Liver (tissue), 9 donors: ENCODE measurements around the gene TUBA3D. TPM values are rescaled to one million over a fixed set of nuclear protein-coding genes. Genes with fewer than 3 reads are reported as not detected.
"Not testable (repeated sequence)": the region's sequence is repeated elsewhere in the genome, so short reads cannot be mapped to it uniquely, and the experiment has no call there.

Source experiments
- DNase-seq: peaks from one replicate; pipeline ENCODE4 v3.0.0-alpha.2; 2017; ENCODE audit warnings: low spot score
- H3K27ac ChIP-seq, 2 donors: one replicate each; pipeline ENCODE4 v1.7.0; 2013; ENCODE audit warnings: inconsistent platforms in 2 of 2, low read length in 2 of 2, control low read depth in 1 of 2, low read depth in 1 of 2, mild to moderate bottlenecking in 1 of 2
- H3K27me3 ChIP-seq, 4 donors: one replicate each; pipeline versions ENCODE4 v1.6.1 to v1.7.0; 2013; ENCODE audit warnings: low read length in 3 of 4, inconsistent platforms in 1 of 4, mild to moderate bottlenecking in 1 of 4, moderate library complexity in 1 of 4; ENCODE audit not compliant: control insufficient read depth in 4 of 4, insufficient read depth in 4 of 4
- H3K36me3 ChIP-seq, 4 donors: one replicate each; pipeline versions ENCODE4 v1.6.1 to v1.7.0; 2013; ENCODE audit warnings: low read length in 3 of 4, mild to moderate bottlenecking in 3 of 4, low read depth in 1 of 4, moderate library complexity in 1 of 4; ENCODE audit not compliant: control insufficient read depth in 4 of 4, insufficient read depth in 3 of 4
- H3K4me1 ChIP-seq, 4 donors: one replicate each; pipeline versions ENCODE4 v1.6.1 to v1.7.0; 2013; ENCODE audit warnings: low read length in 3 of 4, mild to moderate bottlenecking in 3 of 4, moderate library complexity in 1 of 4; ENCODE audit not compliant: control insufficient read depth in 4 of 4, insufficient read depth in 4 of 4
- H3K4me3 ChIP-seq, 3 donors: one replicate each; pipeline versions ENCODE4 v1.6.1 to v1.7.0; 2013; ENCODE audit warnings: low read length in 3 of 3, control low read depth in 1 of 3, low read depth in 1 of 3, mild to moderate bottlenecking in 1 of 3
- H3K9ac ChIP-seq, 2 donors: one replicate each; pipeline ENCODE4 v1.7.0; 2013; ENCODE audit warnings: low read length in 2 of 2, mild to moderate bottlenecking in 2 of 2, moderate library complexity in 2 of 2, control low read depth in 1 of 2, low read depth in 1 of 2
- H3K9me3 ChIP-seq, 4 donors: one replicate each; pipeline versions ENCODE4 v1.6.1 to v1.7.0; 2013; ENCODE audit warnings: low read length in 3 of 4; ENCODE audit not compliant: control insufficient read depth in 4 of 4
- EGR1 ChIP-seq, 2 donors: IDR thresholded peaks; 2 replicates each; pipeline ENCODE4 v1.6.1; 2016 to 2018; ENCODE audit warnings: antibody characterized with exemption in 2 of 2, low read depth in 2 of 2
- FOXA1 ChIP-seq: IDR thresholded peaks from 2 replicates; pipeline ENCODE4 v1.6.1; 2016; ENCODE audit warnings: antibody characterized with exemption
- FOXA2 ChIP-seq: IDR thresholded peaks from 2 replicates; pipeline ENCODE4 v1.6.1; 2016; ENCODE audit warnings: antibody characterized with exemption
- GABPA ChIP-seq, 2 donors: IDR thresholded peaks in 1 of 2; conservative IDR thresholded peaks in 1 of 2; 2 replicates each; pipeline ENCODE4 v1.6.1; 2016; ENCODE audit warnings: antibody characterized with exemption in 2 of 2, mild to moderate bottlenecking in 1 of 2, moderate library complexity in 1 of 2
- HNF4A ChIP-seq, 2 donors: conservative IDR thresholded peaks; 2 replicates each; pipeline ENCODE4 v1.6.1; 2016; ENCODE audit warnings: antibody characterized with exemption in 2 of 2, mild to moderate bottlenecking in 2 of 2
- HNF4G ChIP-seq: IDR thresholded peaks from 2 replicates; pipeline ENCODE4 v1.6.1; 2016; ENCODE audit warnings: antibody characterized with exemption
- JUND ChIP-seq, 2 donors: IDR thresholded peaks; 2 replicates each; pipeline ENCODE4 v1.6.1; 2016; ENCODE audit warnings: antibody characterized with exemption in 2 of 2
- NR2F2 ChIP-seq: IDR thresholded peaks from 2 replicates; pipeline ENCODE4 v1.6.1; 2016; ENCODE audit warnings: antibody characterized with exemption
- RAD21 ChIP-seq, 2 donors: IDR thresholded peaks; 2 replicates each; pipeline ENCODE4 v1.6.1; 2016; ENCODE audit warnings: antibody characterized with exemption in 2 of 2, mild to moderate bottlenecking in 2 of 2
- RXRA ChIP-seq, 2 donors: IDR thresholded peaks; 2 replicates each; pipeline ENCODE4 v1.6.1; 2017 to 2018; ENCODE audit warnings: antibody characterized with exemption in 2 of 2, mild to moderate bottlenecking in 1 of 2
- SP1 ChIP-seq: IDR thresholded peaks from 2 replicates; pipeline ENCODE4 v1.6.1; 2018; ENCODE audit warnings: antibody characterized with exemption, mild to moderate bottlenecking
- TAF1 ChIP-seq: conservative IDR thresholded peaks from 2 replicates; pipeline ENCODE4 v1.6.1; 2016; ENCODE audit warnings: antibody characterized with exemption, mild to moderate bottlenecking
- YY1 ChIP-seq: IDR thresholded peaks from 2 replicates; pipeline ENCODE4 v1.6.1; 2016; ENCODE audit warnings: antibody characterized with exemption, mild to moderate bottlenecking
- WGBS: extraction: QIAGEN DNeasy Blood & Tissue Kit; methylation state at CpG from one replicate; pipeline ENCODE4 v1.1.7; 2013; 5-methylcytosine and 5-hydroxymethylcytosine counted together
- polyA plus RNA-seq, 2 donors: library from polyadenylated mRNA; stranded (reverse) in 1 of 2; unstranded in 1 of 2; fragments of 200-250 nt in 1 of 2; fragments of >200 nt in 1 of 2; fragmentation: Nextera tagmentation in 1 of 2; extraction: Ambion mirVana in 1 of 2; gene quantifications; one replicate each; pipeline versions ENCODE4 v1.2.1 to v1.2.3, GENCODE V29; 2013 to 2015
- total RNA-seq, 2 donors: library from RNA; depleted of rRNA; stranded (reverse); fragments of >200 nt; gene quantifications; one replicate each; pipeline ENCODE4 v1.2.3, GENCODE V29; 2014
- TF ChIP-seq, protein P1 (sequence below): fragments of 150-350 bp; IDR thresholded peaks from 2 replicates; pipeline ENCODE4 v1.5.1; 2017; ENCODE audit warnings: improper control_type of control experiment, low read depth, low read length; ENCODE audit not compliant: missing input control
- TF ChIP-seq, protein P2 (sequence below): IDR thresholded peaks from 2 replicates; pipeline ENCODE4 v1.6.1; 2016; ENCODE audit warnings: antibody characterized with exemption
- TF ChIP-seq, protein P3 (sequence below): IDR thresholded peaks from 2 replicates; pipeline ENCODE4 v1.6.1; 2016; ENCODE audit warnings: antibody characterized with exemption
- TF ChIP-seq, protein P4 (sequence below): IDR thresholded peaks from 2 replicates; pipeline ENCODE4 v1.6.1; 2016; ENCODE audit warnings: antibody characterized with exemption, mild to moderate bottlenecking
- TF ChIP-seq, protein P5 (sequence below): IDR thresholded peaks from 2 replicates; pipeline ENCODE4 v1.6.1; 2016; ENCODE audit warnings: antibody characterized with exemption
- donor health status: healthy.
- donor health status: healthy.
- donor health status: healthy.
- donor health status: healthy.
- donor health status: healthy.

Gene TUBA3D
- total and polyA plus RNA-seq, 4 donors: 0.08 to 0.15 (median 0.13) TPM

DNA sequence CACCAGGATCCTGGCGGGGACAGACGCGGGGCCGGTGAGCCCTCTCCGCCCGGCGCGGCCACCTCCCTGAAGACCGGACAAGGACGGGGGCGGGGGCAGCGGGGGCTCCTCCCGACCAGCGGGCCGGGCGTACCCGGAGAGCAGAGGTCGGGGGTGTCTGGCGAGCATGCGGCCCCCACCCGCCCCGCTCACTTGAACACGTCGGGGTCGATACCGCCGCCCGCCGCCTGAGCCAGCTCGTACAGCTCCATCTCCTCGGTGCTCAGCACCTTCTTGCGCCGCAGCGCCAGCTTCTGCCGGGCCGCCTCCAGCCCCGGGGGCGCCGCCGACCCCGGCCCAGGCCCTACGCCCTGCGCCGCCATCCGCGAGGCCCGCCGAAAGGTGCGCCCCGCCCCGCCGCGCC, 16.1 kb downstream of the TUBA3D start, which contains the start of gene MZT2A:
TSS of gene MZT2A (minus strand) at position 383 of the 403 bp plus-strand sequence. CDS start at position 362, 21 bp downstream.
- not testable (repeated sequence) for H3K36me3 ChIP-seq, H3K27me3 ChIP-seq, DNase-seq, H3K9me3 ChIP-seq
- Histone ChIP-seq H3K27ac (peak within 1 kb of the TSS; percentile 71 to 93), H3K9ac (peak within 1 kb of the TSS; percentile 67 to 77), H3K4me1 (peaks cover 2 to 18% (median 13%) of the 10 kb centered on the region in 4 donors), H3K4me3 (peak within 1 kb of the TSS; percentile 74 to 94 (median 88))
- WGBS: under 1% methylated on average over 53 of the region's 53 CpGs

DNA sequence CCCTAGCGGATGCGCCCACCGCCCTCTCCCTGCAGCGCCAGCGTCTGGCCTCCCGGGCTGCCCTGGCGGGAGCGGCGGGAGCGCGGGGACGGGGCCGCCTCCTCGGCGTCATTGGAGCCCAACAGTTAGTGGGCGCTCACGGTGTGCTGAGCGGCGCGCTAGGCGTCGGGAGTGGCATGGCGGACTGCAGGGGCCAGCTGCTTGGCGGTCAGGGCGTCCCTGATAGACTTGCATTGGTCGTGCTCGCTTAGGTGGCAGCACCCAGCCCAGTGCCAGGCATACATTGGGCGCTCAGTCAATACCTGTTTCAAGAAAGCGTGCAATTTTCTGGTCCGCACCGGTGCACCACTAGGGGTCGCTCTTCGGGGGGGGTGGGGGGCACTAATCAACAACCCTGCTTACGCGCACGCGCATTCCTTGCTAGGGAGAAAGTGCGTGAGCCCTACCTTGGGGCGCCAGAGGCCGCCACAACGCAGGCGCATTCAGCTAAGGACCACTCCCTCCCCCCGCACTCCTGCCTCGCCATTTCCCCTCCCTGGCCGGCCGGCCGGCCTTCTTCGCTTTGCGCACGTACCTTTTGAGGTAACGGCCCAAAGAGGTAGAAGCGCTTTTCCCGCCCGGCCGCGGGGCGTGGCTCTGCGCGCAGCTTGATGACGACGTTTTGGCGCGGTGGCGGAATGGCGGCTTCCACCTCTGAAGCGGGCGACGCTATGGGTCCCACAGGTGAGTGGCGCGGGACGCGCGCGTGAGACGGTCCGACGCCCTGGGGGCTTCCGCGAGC, 16.7 kb downstream of the TUBA3D start:
- Histone ChIP-seq H3K4me1 (peaks cover 2 to 18% (median 13%) of the 10 kb centered on the region in 4 donors), H3K4me3 (peak overlapping the region; percentile 74 to 94 (median 88)), H3K36me3 (peaks cover 0 to 2% (median 0%) of the 10 kb centered on the region in 4 donors), H3K27ac (peak overlapping the region; percentile 71 to 93), H3K27me3 (no peaks in the 10 kb centered on the region), H3K9ac (peak overlapping the region; percentile 67 to 77), H3K9me3 (no peaks in the 10 kb centered on the region)
- DNase-seq: peak; percentile 93
- WGBS: under 1% methylated on average over 79 of the region's 79 CpGs
- TF ChIP-seq YY1: peak; percentile 98
- TF ChIP-seq JUND (IDR thresholded peaks at IDR 0.05): peak in 1 of 2 donors; percentile 56
- TF ChIP-seq, protein P1, sequence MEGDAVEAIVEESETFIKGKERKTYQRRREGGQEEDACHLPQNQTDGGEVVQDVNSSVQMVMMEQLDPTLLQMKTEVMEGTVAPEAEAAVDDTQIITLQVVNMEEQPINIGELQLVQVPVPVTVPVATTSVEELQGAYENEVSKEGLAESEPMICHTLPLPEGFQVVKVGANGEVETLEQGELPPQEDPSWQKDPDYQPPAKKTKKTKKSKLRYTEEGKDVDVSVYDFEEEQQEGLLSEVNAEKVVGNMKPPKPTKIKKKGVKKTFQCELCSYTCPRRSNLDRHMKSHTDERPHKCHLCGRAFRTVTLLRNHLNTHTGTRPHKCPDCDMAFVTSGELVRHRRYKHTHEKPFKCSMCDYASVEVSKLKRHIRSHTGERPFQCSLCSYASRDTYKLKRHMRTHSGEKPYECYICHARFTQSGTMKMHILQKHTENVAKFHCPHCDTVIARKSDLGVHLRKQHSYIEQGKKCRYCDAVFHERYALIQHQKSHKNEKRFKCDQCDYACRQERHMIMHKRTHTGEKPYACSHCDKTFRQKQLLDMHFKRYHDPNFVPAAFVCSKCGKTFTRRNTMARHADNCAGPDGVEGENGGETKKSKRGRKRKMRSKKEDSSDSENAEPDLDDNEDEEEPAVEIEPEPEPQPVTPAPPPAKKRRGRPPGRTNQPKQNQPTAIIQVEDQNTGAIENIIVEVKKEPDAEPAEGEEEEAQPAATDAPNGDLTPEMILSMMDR: peak; percentile 74
- TF ChIP-seq GABPA (IDR thresholded peaks at IDR 0.05 in 1 of 2, conservative IDR thresholded peaks at IDR 0.05 in 1 of 2): peak in 1 of 2 donors; percentile 61
- TF ChIP-seq, protein P2, sequence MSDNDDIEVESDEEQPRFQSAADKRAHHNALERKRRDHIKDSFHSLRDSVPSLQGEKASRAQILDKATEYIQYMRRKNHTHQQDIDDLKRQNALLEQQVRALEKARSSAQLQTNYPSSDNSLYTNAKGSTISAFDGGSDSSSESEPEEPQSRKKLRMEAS: peak; percentile 80
- no peak for TF ChIP-seq TAF1
- peak; percentile 42 to 49 for TF ChIP-seq RXRA (IDR thresholded peaks at IDR 0.05)
- TF ChIP-seq FOXA1: no peak
- peak; percentile 47 to 61 for TF ChIP-seq RAD21 (IDR thresholded peaks at IDR 0.05)
- TF ChIP-seq, protein P3, sequence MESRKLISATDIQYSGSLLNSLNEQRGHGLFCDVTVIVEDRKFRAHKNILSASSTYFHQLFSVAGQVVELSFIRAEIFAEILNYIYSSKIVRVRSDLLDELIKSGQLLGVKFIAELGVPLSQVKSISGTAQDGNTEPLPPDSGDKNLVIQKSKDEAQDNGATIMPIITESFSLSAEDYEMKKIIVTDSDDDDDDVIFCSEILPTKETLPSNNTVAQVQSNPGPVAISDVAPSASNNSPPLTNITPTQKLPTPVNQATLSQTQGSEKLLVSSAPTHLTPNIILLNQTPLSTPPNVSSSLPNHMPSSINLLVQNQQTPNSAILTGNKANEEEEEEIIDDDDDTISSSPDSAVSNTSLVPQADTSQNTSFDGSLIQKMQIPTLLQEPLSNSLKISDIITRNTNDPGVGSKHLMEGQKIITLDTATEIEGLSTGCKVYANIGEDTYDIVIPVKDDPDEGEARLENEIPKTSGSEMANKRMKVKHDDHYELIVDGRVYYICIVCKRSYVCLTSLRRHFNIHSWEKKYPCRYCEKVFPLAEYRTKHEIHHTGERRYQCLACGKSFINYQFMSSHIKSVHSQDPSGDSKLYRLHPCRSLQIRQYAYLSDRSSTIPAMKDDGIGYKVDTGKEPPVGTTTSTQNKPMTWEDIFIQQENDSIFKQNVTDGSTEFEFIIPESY: no peak
- TF ChIP-seq, protein P4, sequence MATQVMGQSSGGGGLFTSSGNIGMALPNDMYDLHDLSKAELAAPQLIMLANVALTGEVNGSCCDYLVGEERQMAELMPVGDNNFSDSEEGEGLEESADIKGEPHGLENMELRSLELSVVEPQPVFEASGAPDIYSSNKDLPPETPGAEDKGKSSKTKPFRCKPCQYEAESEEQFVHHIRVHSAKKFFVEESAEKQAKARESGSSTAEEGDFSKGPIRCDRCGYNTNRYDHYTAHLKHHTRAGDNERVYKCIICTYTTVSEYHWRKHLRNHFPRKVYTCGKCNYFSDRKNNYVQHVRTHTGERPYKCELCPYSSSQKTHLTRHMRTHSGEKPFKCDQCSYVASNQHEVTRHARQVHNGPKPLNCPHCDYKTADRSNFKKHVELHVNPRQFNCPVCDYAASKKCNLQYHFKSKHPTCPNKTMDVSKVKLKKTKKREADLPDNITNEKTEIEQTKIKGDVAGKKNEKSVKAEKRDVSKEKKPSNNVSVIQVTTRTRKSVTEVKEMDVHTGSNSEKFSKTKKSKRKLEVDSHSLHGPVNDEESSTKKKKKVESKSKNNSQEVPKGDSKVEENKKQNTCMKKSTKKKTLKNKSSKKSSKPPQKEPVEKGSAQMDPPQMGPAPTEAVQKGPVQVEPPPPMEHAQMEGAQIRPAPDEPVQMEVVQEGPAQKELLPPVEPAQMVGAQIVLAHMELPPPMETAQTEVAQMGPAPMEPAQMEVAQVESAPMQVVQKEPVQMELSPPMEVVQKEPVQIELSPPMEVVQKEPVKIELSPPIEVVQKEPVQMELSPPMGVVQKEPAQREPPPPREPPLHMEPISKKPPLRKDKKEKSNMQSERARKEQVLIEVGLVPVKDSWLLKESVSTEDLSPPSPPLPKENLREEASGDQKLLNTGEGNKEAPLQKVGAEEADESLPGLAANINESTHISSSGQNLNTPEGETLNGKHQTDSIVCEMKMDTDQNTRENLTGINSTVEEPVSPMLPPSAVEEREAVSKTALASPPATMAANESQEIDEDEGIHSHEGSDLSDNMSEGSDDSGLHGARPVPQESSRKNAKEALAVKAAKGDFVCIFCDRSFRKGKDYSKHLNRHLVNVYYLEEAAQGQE: peak; percentile 53
- TF ChIP-seq, protein P5, sequence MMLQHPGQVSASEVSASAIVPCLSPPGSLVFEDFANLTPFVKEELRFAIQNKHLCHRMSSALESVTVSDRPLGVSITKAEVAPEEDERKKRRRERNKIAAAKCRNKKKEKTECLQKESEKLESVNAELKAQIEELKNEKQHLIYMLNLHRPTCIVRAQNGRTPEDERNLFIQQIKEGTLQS: no peak
- TF ChIP-seq FOXA2: peak; percentile 60
- TF ChIP-seq SP1: peak; percentile 79
- TF ChIP-seq HNF4G: no peak
- TF ChIP-seq HNF4A (conservative IDR thresholded peaks at IDR 0.05): peak; percentile 26 to 32
- peak in 1 of 2 donors; percentile 35 for TF ChIP-seq EGR1 (IDR thresholded peaks at IDR 0.05; ENCODE audit: low read depth in 2 of 2)
- TF ChIP-seq NR2F2: no peak
